Vagina (tissue), 2 donors: ENCODE measurements around the gene ELAC2.

ENCODE experiments used
- CTCF ChIP-seq, 3 experiments: fragments of 450-650 bp in 2 of 3; fragments of 200-600 bp in 1 of 3; sonication (generic) in 1 of 3; IDR thresholded peaks; one replicate each; pipeline ENCODE4 v1.5.1; 2017 to 2019; ENCODE audit warnings: antibody characterized with exemption in 3 of 3, mild to moderate bottlenecking in 2 of 3, moderate library complexity in 2 of 3
- POLR2A ChIP-seq, 2 donors: fragments of 450-650 bp; IDR thresholded peaks; one replicate each; pipeline ENCODE4 v1.6.1; 2017; ENCODE audit warnings: antibody characterized with exemption in 2 of 2, mild to moderate bottlenecking in 2 of 2, moderate library complexity in 2 of 2

- TF ChIP-seq POLR2A (IDR thresholded peaks at IDR 0.05) (no peak), CTCF (IDR thresholded peaks at IDR 0.05) (no peak)
Observed at GRCh38 chr17:13025258-13025627, 7.4 kb upstream of the ELAC2 start.
